ENCODE measurements around the gene DAB2. TPM values are rescaled to one million over a fixed set of nuclear protein-coding genes. Genes with fewer than 3 reads are reported as not detected.

Gene DAB2
- total and polyA plus RNA-seq, 2 of the 8 experiments (the other 6 are each of a cell fraction or from before 2014, with no cell fraction given): 2.6 to 4.9 TPM

DNA sequence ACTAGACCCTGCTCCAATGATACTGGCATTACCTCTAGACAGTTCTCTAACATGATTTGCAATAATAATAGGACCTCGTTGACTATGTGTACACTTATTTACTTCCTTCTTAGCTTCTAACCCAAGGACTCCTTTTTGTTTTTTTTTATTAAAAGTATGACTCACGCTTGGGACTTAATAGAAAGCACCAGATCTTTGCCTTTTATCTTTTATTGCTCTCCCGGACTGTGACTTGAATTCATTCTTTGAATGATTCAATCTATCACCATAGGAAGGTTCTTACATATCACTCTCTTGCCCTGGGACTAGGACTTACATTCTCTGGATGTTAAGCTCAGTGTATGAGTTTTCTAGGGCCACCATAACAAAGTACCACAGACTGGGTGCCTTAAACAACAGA, 69.5 kb downstream of the DAB2 start:
- Histone ChIP-seq H4K20me1 (replicated peaks in 1 of 2; ENCODE audit: control insufficient read depth in 1 of 2, insufficient read depth in 2 of 2, low read length in 2 of 2) (no peaks in the 10 kb centered on the region), H4K8ac (ENCODE audit: extremely low read depth, insufficient read depth, low read length) (no peak overlapping the region), H3K79me2 (ENCODE audit: control insufficient read depth in 1 of 2, insufficient read depth in 2 of 2, low read length in 2 of 2) (no peaks in the 10 kb centered on the region), H3K9me3 (ENCODE audit: insufficient read depth in 2 of 2, low read depth in 1 of 2, low read length in 1 of 2) (peaks cover 8 to 11% of the 10 kb centered on the region in 2 experiments; a peak in 3 of 4 replicates), H3K56ac (replicated peaks; ENCODE audit: insufficient read length, low read depth, low read length) (no peak overlapping the region), H4K91ac (replicated peaks; ENCODE audit: insufficient read length, low read length) (no peak overlapping the region), H2AK5ac (ENCODE audit: low read depth, low read length) (no peak overlapping the region), H3K79me1 (ENCODE audit: low read depth, low read length) (no peaks in the 10 kb centered on the region), H3K14ac (ENCODE audit: insufficient read length) (no peak overlapping the region), H3K36me3 (ENCODE audit: control insufficient read depth in 2 of 4, insufficient read depth in 4 of 4, low read length in 3 of 4) (no peaks in the 10 kb centered on the region), H2AFZ (ENCODE audit: low read length) (no peak overlapping the region), H3K27ac (ENCODE audit: low read depth, low read length) (no peak overlapping the region), H2BK5ac (ENCODE audit: low read depth, low read length) (no peak overlapping the region), H2BK20ac (ENCODE audit: low read length) (no peak overlapping the region), H2BK120ac (replicated peaks; ENCODE audit: low read depth, low read length) (no peak overlapping the region), H3K23ac (ENCODE audit: insufficient read length) (no peak overlapping the region), H4K5ac (ENCODE audit: insufficient read length, low read depth, low read length) (no peak overlapping the region), H2BK15ac (ENCODE audit: low read length) (no peak overlapping the region), H3K4me2 (ENCODE audit: insufficient read depth in 1 of 2, low read depth in 2 of 2, low read length in 2 of 2) (no peak overlapping the region), H3K4ac (replicated peaks; ENCODE audit: insufficient read length, low read depth, low read length) (no peak overlapping the region), H2BK12ac (ENCODE audit: low read depth, low read length) (no peak overlapping the region), H3K23me2 (ENCODE audit: low read depth, low read length) (no peaks in the 10 kb centered on the region), H3K18ac (ENCODE audit: extremely low read depth, low read length) (no peak overlapping the region), H3K9ac (replicated peaks in 1 of 4; ENCODE audit: extremely low read depth in 1 of 4, low read depth in 3 of 4, low read length in 3 of 4) (no peak overlapping the region), H3K4me1 (replicated peaks in 1 of 4; ENCODE audit: control insufficient read depth in 3 of 4, insufficient read depth in 4 of 4, low read length in 3 of 4) (no peaks in the 10 kb centered on the region), H3K27me3 (replicated peaks in 1 of 4; ENCODE audit: control insufficient read depth in 3 of 4, extremely low read depth in 1 of 4, insufficient read depth in 3 of 4, low read length in 3 of 4) (no peaks in the 10 kb centered on the region), H3K4me3 (ENCODE audit: extremely low read depth in 1 of 4, insufficient read depth in 2 of 4, low read depth in 3 of 4, low read length in 4 of 4) (no peak overlapping the region)
- WGBS, 2 experiments (ENCODE audit: extremely low coverage in 1 of 2, insufficient coverage in 1 of 2, insufficient read length in 1 of 2, insufficient replicate concordance in 2 of 2, low coverage in 1 of 2, low lambda C conversion rate in 2 of 2, missing lambda C conversion rate in 1 of 2): 91% methylated on average over 3 of the region's 3 CpGs; no CpG with 5 or more reads in 1 of the 2 experiments
- CTCF ChIA-PET (ENCODE audit: partially characterized antibody): interaction anchor here (2.5 kb wide), 1 partner anchor 21 kb away, joined by 9 read pairs; no protein-coding TSS in a partner anchor
- no peak for FAIRE-seq
- POLR2A ChIA-PET (ENCODE audit: partially characterized antibody): no interaction called here
- DNase-seq (ENCODE audit: low read depth in 1 of 2, low spot score in 2 of 2): no peak
- TF ChIP-seq SUZ12 (IDR thresholded peaks at IDR 0.05; ENCODE audit: low read length) (no peak), CHD2 (IDR thresholded peaks at IDR 0.05; ENCODE audit: low read length) (no peak), MAFK (IDR thresholded peaks at IDR 0.05; ENCODE audit: low read depth, low read length) (no peak), CHD1 (IDR thresholded peaks at IDR 0.05; ENCODE audit: low read depth, low read length) (no peak), CTBP2 (IDR thresholded peaks at IDR 0.05; ENCODE audit: borderline replicate concordance, insufficient read depth, insufficient read length, low read length) (no peak), CBX8 (IDR thresholded peaks at IDR 0.05; ENCODE audit: borderline replicate concordance, low read depth, low read length) (no peak), SP4 (IDR thresholded peaks at IDR 0.05; ENCODE audit: low read length) (no peak), EZH2 (IDR thresholded peaks at IDR 0.05; ENCODE audit: low read depth, low read length, severe bottlenecking) (no peak), GTF2F1 (IDR thresholded peaks at IDR 0.05; ENCODE audit: borderline replicate concordance, low read depth, low read length) (no peak), TBP (IDR thresholded peaks at IDR 0.05; ENCODE audit: low read depth, low read length) (no peak)
- TF ChIP-seq, protein P1, sequence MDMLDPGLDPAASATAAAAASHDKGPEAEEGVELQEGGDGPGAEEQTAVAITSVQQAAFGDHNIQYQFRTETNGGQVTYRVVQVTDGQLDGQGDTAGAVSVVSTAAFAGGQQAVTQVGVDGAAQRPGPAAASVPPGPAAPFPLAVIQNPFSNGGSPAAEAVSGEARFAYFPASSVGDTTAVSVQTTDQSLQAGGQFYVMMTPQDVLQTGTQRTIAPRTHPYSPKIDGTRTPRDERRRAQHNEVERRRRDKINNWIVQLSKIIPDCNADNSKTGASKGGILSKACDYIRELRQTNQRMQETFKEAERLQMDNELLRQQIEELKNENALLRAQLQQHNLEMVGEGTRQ (IDR thresholded peaks at IDR 0.05; ENCODE audit: low read length): no peak
- TF ChIP-seq, protein P2, sequence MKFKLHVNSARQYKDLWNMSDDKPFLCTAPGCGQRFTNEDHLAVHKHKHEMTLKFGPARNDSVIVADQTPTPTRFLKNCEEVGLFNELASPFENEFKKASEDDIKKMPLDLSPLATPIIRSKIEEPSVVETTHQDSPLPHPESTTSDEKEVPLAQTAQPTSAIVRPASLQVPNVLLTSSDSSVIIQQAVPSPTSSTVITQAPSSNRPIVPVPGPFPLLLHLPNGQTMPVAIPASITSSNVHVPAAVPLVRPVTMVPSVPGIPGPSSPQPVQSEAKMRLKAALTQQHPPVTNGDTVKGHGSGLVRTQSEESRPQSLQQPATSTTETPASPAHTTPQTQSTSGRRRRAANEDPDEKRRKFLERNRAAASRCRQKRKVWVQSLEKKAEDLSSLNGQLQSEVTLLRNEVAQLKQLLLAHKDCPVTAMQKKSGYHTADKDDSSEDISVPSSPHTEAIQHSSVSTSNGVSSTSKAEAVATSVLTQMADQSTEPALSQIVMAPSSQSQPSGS (IDR thresholded peaks at IDR 0.05; ENCODE audit: low read length): no peak
